Gastrocnemius medialis (tissue), 4 donors: ENCODE measurements around the gene LHX6. TPM values are rescaled to one million over a fixed set of nuclear protein-coding genes. Genes with fewer than 3 reads are reported as not detected.
A peak's percentile ranks its signal among the peaks of the same experiment; 100 is the strongest.

ENCODE experiments used
- ATAC-seq, 2 donors: fragments of 150-250 bp; one replicate each; pipeline ENCODE4 v1.9.1; 2016
- DNase-seq, 2 donors: peaks; one replicate each; pipeline ENCODE4 v3.0.0-alpha.2; 2019
- H3K27ac ChIP-seq, 4 donors: fragments of 200-600 bp; sonication (generic); 1 replicate in 1 of 4; 2 replicates in 3 of 4; pipeline ENCODE4 v1.5.1; 2016 to 2018; ENCODE audit warnings: mild to moderate bottlenecking in 2 of 4, moderate library complexity in 1 of 4
- H3K27me3 ChIP-seq, 3 donors: fragments of 200-600 bp; sonication (generic) in 2 of 3; 1 replicate in 1 of 3; 2 replicates in 2 of 3; pipeline versions ENCODE4 v1.5.1 to v1.6.0; 2016 to 2019; ENCODE audit warnings: mild to moderate bottlenecking in 1 of 3, moderate library complexity in 1 of 3
- H3K36me3 ChIP-seq, 2 donors: fragments of 200-600 bp; sonication (generic) in 1 of 2; one replicate each; pipeline ENCODE4 v1.5.1; 2017 to 2018
- H3K4me1 ChIP-seq, 2 donors: fragments of 200-600 bp; sonication (generic) in 1 of 2; one replicate each; pipeline ENCODE4 v1.5.1; 2016 to 2017; ENCODE audit warnings: mild to moderate bottlenecking in 2 of 2
- H3K4me3 ChIP-seq, 4 donors: fragments of 200-600 bp; sonication (generic) in 3 of 4; 1 replicate in 1 of 4; 2 replicates in 3 of 4; pipeline ENCODE4 v1.5.1; 2016 to 2019; ENCODE audit warnings: mild to moderate bottlenecking in 2 of 4
- H3K9me3 ChIP-seq, 3 donors: fragments of 200-600 bp; sonication (generic) in 2 of 3; 1 replicate in 1 of 3; 2 replicates in 2 of 3; pipeline ENCODE4 v1.5.1; 2016 to 2019
- POLR2A ChIP-seq, 2 donors: fragments of 450-650 bp; IDR thresholded peaks; one replicate each; pipeline ENCODE4 v1.6.1; 2017; ENCODE audit warnings: antibody characterized with exemption in 2 of 2, mild to moderate bottlenecking in 2 of 2, moderate library complexity in 2 of 2
- in situ Hi-C, 4 donors: fragments of 200-750 bp; cut with MboI; loops; one replicate each; pipeline versions ENCODE4 v1.15.0 to v1.8.0; 2017; ENCODE audit warnings: low sequenced_read_pairs in 4 of 4
- intact Hi-C: fragments of 100-400 bp; cut with DNase I; formaldehyde crosslinking; loops from one replicate; pipeline ENCODE4 v1.15.1; 2023; ENCODE audit warnings: low total_unique reads
- total RNA-seq, 4 donors: library from RNA; depleted of rRNA; stranded (reverse); fragments of >200 nt; gene quantifications; one replicate each; pipeline versions ENCODE4 v1.1.0 to v1.2.3, GENCODE V29; 2016
- TF ChIP-seq, protein P1 (sequence below), 5 experiments: fragments of 450-650 bp in 3 of 5; fragments of 200-600 bp in 2 of 5; sonication (generic) in 2 of 5; IDR thresholded peaks in 4 of 5; conservative IDR thresholded peaks in 1 of 5; 1 replicate in 4 of 5; 2 replicates in 1 of 5; pipeline ENCODE4 v1.5.1; 2016 to 2019; ENCODE audit warnings: antibody characterized with exemption in 5 of 5, mild to moderate bottlenecking in 3 of 5, moderate library complexity in 3 of 5

Gene LHX6
- total RNA-seq, 4 donors from 2014 or later, result 0.83 to 4.5 (median 1.7) TPM

DNA sequence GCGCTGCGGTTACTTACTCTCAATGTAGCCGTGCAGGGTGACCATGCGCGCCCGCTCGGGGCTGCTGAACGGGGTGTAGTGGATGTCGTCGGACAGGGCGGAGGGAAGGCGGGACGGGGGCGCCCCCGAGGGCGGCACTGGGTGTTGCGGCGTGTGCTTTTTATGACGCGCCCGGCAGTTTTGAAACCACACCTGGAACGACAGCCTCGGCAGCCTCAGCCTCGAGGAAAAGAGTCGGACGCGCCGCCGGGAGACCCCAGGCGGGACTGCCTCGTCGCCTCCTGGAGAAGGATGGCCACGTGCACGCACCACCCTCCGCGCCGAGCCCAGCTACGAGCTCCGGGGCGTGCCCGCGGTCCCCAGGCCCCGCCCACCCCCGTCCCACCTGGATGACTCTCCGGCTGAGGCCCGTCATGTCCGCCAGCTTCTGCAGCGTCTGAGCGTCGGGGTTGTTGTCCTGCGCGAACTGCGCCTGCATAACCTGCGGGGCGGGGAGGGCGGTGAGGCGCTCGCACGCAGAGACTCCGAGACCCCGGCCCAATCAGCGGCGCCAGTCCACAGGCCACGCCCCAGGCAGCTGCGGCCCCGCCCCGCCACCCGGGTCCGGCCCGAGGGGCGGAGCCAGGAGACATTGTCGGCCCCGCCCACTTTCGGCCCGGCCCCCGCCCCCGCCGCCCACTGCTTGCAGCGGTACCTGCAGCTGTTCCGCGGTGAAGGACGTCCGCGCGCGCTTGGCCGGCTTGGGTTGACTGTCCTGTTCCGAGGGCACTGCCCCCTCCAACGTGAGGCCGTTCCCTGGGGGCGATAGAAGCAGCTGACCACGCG lies 15.0 kb downstream of the LHX6 start:
- no peak for TF ChIP-seq POLR2A (IDR thresholded peaks at IDR 0.05)
- TF ChIP-seq, protein P1, sequence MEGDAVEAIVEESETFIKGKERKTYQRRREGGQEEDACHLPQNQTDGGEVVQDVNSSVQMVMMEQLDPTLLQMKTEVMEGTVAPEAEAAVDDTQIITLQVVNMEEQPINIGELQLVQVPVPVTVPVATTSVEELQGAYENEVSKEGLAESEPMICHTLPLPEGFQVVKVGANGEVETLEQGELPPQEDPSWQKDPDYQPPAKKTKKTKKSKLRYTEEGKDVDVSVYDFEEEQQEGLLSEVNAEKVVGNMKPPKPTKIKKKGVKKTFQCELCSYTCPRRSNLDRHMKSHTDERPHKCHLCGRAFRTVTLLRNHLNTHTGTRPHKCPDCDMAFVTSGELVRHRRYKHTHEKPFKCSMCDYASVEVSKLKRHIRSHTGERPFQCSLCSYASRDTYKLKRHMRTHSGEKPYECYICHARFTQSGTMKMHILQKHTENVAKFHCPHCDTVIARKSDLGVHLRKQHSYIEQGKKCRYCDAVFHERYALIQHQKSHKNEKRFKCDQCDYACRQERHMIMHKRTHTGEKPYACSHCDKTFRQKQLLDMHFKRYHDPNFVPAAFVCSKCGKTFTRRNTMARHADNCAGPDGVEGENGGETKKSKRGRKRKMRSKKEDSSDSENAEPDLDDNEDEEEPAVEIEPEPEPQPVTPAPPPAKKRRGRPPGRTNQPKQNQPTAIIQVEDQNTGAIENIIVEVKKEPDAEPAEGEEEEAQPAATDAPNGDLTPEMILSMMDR (IDR thresholded peaks at IDR 0.05 in 4 of 5, conservative IDR thresholded peaks at IDR 0.05 in 1 of 5), result no peak
- H3K27me3 ChIP-seq, result peaks cover 61 to 71% (median 64%) of the 10 kb centered on the region in 3 donors
- no peaks in the 10 kb centered on the region for H3K9me3 ChIP-seq
- DNase-seq (peak in 1 of 2 donors; percentile 21), ATAC-seq (peak in 1 of 2 donors; percentile 33)
- intact Hi-C loops (loop anchor here (5.0 to 10.0 kb wide), 2 partner anchors 89 to 148 kb away; no protein-coding TSS in a partner anchor), in situ Hi-C loops (no loop called here)
- H3K36me3 ChIP-seq, result no peaks in the 10 kb centered on the region
- H3K4me3 ChIP-seq, result peak overlapping the region; percentile 14 to 57 (median 33)
- H3K27ac ChIP-seq, result no peak overlapping the region
- peaks cover 6 to 10% of the 10 kb centered on the region in 2 donors for H3K4me1 ChIP-seq

DNA sequence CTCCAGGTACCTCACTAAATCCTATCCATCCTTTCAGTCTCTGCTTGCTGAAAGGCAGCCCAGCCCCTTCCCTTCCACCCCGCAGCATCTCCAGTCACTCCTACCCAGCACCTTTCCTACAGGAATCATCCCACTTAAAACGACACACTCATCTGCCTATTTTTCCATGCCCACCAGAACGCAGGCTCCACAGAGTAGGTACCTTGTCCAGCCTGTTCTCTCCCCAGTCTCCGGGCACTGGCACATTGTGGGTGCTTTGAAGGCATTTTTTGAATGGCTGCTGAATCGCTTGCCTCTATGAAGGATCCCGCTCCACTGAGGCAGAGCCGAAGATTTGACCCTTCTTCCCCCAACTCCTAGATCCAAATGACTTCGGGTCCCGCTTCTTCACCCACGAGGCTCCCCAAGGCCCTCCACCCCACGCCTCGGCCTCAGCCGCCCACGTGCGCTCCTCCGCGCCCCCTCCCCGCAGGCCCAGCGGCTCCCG lies 15.6 kb downstream of the LHX6 start:
- intact Hi-C loops, result loop anchor here (5.0 to 10.0 kb wide), 2 partner anchors 88 to 149 kb away; no protein-coding TSS in a partner anchor
- no peak overlapping the region for H3K27ac ChIP-seq
- ATAC-seq (no peak), DNase-seq (no peak)
- H3K27me3 ChIP-seq, result peaks cover 54 to 64% (median 57%) of the 10 kb centered on the region in 3 donors
- H3K36me3 ChIP-seq, result no peaks in the 10 kb centered on the region
- H3K4me3 ChIP-seq, result peak overlapping the region in 3 of 4 donors; percentile 14 to 36 (median 30)
- H3K9me3 ChIP-seq, result no peaks in the 10 kb centered on the region
- no peak for TF ChIP-seq POLR2A (IDR thresholded peaks at IDR 0.05)
- TF ChIP-seq, protein P1 (IDR thresholded peaks at IDR 0.05 in 4 of 5, conservative IDR thresholded peaks at IDR 0.05 in 1 of 5), result no peak
- peaks cover 0 to 5% of the 10 kb centered on the region in 2 donors for H3K4me1 ChIP-seq
- in situ Hi-C loops, result no loop called here

DNA sequence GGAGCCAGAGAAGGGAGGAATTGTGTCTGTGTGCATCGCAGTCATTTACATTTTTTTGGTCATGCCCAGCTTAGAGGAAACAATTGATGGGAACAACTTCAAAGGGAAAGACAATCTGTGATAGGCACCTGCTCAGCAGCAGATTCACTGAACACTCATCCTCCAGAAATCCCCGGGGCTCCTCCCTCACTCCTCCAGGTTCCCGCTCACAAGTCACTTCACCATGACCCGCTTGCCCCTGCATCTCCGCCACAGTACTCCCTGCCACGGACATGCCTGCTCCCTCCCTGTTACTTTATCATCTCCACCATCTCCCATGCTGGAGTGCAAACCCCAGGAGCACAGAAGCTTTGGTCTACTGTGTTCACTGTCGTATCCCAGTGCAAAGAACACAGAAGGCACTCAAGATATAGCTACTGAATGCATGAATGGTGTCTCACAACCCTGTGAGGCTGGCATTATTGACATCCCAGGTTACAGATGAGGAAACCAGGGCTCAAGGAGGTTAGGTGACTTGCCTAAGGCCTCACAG lies 16.2 kb downstream of the LHX6 start:
- no peak for DNase-seq
- no peak for TF ChIP-seq POLR2A (IDR thresholded peaks at IDR 0.05)
- TF ChIP-seq, protein P1 (IDR thresholded peaks at IDR 0.05 in 4 of 5, conservative IDR thresholded peaks at IDR 0.05 in 1 of 5), result no peak
- ATAC-seq, result no peak
- in situ Hi-C loops (no loop called here), intact Hi-C loops (loop anchor here (5.0 to 10.0 kb wide), 2 partner anchors 88 to 150 kb away; no protein-coding TSS in a partner anchor)
- Histone ChIP-seq H3K4me3 (no peak overlapping the region), H3K27me3 (peaks cover 48 to 58% (median 51%) of the 10 kb centered on the region in 3 donors), H3K4me1 (peaks cover 0 to 5% of the 10 kb centered on the region in 2 donors), H3K36me3 (no peaks in the 10 kb centered on the region), H3K9me3 (no peaks in the 10 kb centered on the region), H3K27ac (no peak overlapping the region)

DNA sequence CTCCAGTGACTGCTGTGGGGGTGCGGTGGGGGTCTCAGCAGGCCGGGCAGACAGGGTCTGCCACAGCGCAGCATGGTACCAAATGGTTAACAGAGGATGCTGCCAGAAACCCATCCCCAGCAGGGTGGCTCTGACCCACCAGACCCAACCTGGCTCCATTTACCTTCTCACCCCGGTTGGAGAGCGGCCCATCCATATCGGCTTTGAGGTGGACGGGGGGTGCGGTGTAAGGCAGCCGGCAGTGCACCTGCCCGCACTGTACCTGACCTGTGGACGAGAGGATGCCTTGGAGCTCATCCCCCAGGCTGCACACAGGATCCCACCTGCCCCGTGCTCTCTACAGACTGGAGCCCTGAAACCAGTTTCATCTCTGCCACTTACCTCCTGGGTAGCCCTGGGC lies 19.3 kb downstream of the LHX6 start:
- intact Hi-C loops, result no loop called here
- no peak for TF ChIP-seq POLR2A (IDR thresholded peaks at IDR 0.05)
- TF ChIP-seq, protein P1 (IDR thresholded peaks at IDR 0.05 in 4 of 5, conservative IDR thresholded peaks at IDR 0.05 in 1 of 5), result no peak
- H3K27ac ChIP-seq, result no peak overlapping the region
- no peaks in the 10 kb centered on the region for H3K36me3 ChIP-seq
- H3K27me3 ChIP-seq, result peaks cover 19 to 28% (median 22%) of the 10 kb centered on the region in 3 donors
- DNase-seq (no peak), ATAC-seq (no peak)
- no peak overlapping the region for H3K4me3 ChIP-seq
- H3K9me3 ChIP-seq, result no peaks in the 10 kb centered on the region
- in situ Hi-C loops, result no loop called here
- peaks cover 0 to 5% of the 10 kb centered on the region in 2 donors for H3K4me1 ChIP-seq
